Prostate gland (tissue), 2 donors: ENCODE results near the gene NEB. TPM values are rescaled to one million over a fixed set of nuclear protein-coding genes. Genes with fewer than 3 reads are reported as not detected.

Experiments
- DNase-seq: peaks from one replicate; pipeline ENCODE4 v3.0.0-alpha.2; 2019; ENCODE audit warnings: low spot score
- H3K27ac ChIP-seq, 2 donors: fragments of 200-600 bp; sonication (generic); 2 replicates each; pipeline ENCODE4 v1.5.1; 2017 to 2019
- H3K27me3 ChIP-seq: fragments of 200-600 bp; sonication (generic); replicated peaks from 2 replicates; pipeline ENCODE4 v1.5.1; 2019; ENCODE audit not compliant: insufficient read depth
- H3K36me3 ChIP-seq, 2 donors: fragments of 200-600 bp; sonication (generic); 1 replicate in 1 of 2; 2 replicates in 1 of 2; pipeline versions ENCODE4 v1.5.1 to v1.8.1; 2017 to 2019
- H3K4me1 ChIP-seq: fragments of 200-600 bp; sonication (generic); replicated peaks from 2 replicates; pipeline ENCODE4 v1.5.1; 2019
- H3K4me3 ChIP-seq, 2 donors: fragments of 200-600 bp; sonication (generic); 2 replicates each; pipeline ENCODE4 v1.5.1; 2017 to 2019
- H3K9me3 ChIP-seq: fragments of 200-600 bp; sonication (generic); 2 replicates; pipeline ENCODE4 v1.5.1; 2017
- POLR2A ChIP-seq: fragments of 450-650 bp; IDR thresholded peaks from one replicate; pipeline ENCODE4 v1.6.1; 2016; ENCODE audit warnings: antibody characterized with exemption, mild to moderate bottlenecking
- POLR2AphosphoS5 ChIP-seq: sonication (generic); formaldehyde crosslinking; IDR thresholded peaks from one replicate; pipeline ENCODE4 v1.6.1; 2017; ENCODE audit warnings: antibody characterized with exemption
- WGBS: methylation state at CpG from one replicate; pipeline ENCODE4 v1.1.5; 2018; 5-methylcytosine and 5-hydroxymethylcytosine counted together
- intact Hi-C: fragments of 100-400 bp; cut with DNase I; formaldehyde crosslinking; loops from one replicate; pipeline ENCODE4 v1.14.2; 2022
- total RNA-seq, 2 donors: library from RNA; depleted of rRNA; stranded (reverse); fragments of >200 nt; gene quantifications; one replicate each; pipeline ENCODE4 v1.1.0, GENCODE V29; 2016
- TF ChIP-seq, protein P1 (sequence below), 4 experiments: fragments of 200-600 bp in 2 of 4; fragments of 450-650 bp in 2 of 4; sonication (generic) in 2 of 4; IDR thresholded peaks; 1 replicate in 3 of 4; 2 replicates in 1 of 4; pipeline ENCODE4 v1.5.1; 2016 to 2019; ENCODE audit warnings: antibody characterized with exemption in 4 of 4, mild to moderate bottlenecking in 2 of 4, moderate library complexity in 2 of 4

NEB gene
- total RNA-seq, 2 donors from 2014 or later, result 7.3 to 57.9 TPM

DNA sequence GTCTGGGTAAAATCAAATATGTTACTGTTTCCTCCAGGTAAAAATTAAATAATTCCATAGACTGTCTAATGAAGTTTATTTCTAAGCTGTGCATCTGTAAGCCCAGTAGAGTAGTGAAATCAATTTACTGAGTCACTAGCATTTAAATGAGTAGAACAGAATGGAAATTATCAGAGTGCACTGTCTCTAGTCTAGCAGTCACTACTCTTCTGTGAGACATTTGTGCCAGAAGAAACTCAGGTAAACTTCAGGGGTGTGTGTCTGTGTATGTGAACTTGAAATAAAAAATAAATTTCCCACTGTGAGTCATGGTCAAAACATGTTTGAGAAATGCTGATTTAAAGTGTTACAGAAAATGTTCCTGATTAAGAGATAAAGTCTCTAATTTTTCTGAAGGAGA is 178.2 kb downstream of the NEB start:
- no peaks in the 10 kb centered on the region for H3K27me3 ChIP-seq
- no peaks in the 10 kb centered on the region for H3K9me3 ChIP-seq
- DNase-seq, result no peak
- intact Hi-C loops, result no loop called here
- no peaks in the 10 kb centered on the region for H3K36me3 ChIP-seq
- no peak for TF ChIP-seq POLR2AphosphoS5
- TF ChIP-seq, protein P1, sequence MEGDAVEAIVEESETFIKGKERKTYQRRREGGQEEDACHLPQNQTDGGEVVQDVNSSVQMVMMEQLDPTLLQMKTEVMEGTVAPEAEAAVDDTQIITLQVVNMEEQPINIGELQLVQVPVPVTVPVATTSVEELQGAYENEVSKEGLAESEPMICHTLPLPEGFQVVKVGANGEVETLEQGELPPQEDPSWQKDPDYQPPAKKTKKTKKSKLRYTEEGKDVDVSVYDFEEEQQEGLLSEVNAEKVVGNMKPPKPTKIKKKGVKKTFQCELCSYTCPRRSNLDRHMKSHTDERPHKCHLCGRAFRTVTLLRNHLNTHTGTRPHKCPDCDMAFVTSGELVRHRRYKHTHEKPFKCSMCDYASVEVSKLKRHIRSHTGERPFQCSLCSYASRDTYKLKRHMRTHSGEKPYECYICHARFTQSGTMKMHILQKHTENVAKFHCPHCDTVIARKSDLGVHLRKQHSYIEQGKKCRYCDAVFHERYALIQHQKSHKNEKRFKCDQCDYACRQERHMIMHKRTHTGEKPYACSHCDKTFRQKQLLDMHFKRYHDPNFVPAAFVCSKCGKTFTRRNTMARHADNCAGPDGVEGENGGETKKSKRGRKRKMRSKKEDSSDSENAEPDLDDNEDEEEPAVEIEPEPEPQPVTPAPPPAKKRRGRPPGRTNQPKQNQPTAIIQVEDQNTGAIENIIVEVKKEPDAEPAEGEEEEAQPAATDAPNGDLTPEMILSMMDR (IDR thresholded peaks at IDR 0.05), result no peak
- TF ChIP-seq POLR2A, result no peak
- H3K4me1 ChIP-seq, result no peaks in the 10 kb centered on the region
- no peak overlapping the region for H3K4me3 ChIP-seq
- no peak overlapping the region for H3K27ac ChIP-seq

DNA sequence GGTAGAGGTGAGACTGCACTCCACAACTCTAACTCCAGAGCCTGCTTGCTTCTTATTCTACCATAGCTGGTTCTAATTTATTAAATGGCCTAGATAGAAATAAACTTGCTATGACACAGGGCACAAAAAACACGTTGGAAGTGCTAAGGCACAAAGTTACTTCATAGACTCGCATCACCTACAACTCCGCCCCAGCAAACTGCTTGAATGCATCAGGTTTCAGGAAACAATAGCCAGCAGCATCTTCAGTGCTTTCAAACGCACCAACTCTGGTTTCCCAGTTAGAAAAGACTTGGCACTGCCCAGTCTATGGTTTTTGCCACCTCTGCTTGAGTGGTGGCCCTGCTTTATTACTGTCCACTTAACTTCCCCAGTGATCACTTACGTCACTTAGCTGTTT is 182.0 kb downstream of the NEB start:
- H3K4me1 ChIP-seq, result no peaks in the 10 kb centered on the region
- DNase-seq, result no peak
- no peaks in the 10 kb centered on the region for H3K27me3 ChIP-seq

DNA sequence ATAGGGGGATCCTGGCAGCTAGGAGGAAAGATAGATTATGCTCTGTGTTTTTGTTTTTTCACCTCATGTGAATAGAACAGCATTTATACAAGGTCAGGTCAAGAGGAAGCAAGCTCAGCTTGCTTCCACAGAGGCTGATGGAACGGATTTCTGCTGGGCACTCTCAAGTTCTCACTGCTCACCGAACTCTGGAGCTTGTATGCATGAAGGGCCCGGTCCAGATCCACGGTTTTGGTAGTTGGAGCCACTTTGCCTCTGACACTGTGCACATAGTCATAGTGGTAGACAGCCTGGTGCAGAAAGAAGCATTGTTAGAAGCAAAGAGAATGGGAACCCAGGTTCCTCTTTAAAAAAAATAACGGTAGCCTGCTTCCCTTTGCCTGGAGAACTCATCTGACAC is 182.7 kb downstream of the NEB start:
- Histone ChIP-seq H3K4me1 (no peaks in the 10 kb centered on the region), H3K4me3 (no peak overlapping the region), H3K9me3 (no peaks in the 10 kb centered on the region), H3K27ac (no peak overlapping the region), H3K36me3 (no peaks in the 10 kb centered on the region), H3K27me3 (no peaks in the 10 kb centered on the region)
- TF ChIP-seq, protein P1 (IDR thresholded peaks at IDR 0.05), result no peak
- TF ChIP-seq POLR2A (no peak), POLR2AphosphoS5 (no peak)
- no peak for DNase-seq
- WGBS, result 65% methylated on average over 5 of the region's 5 CpGs
- intact Hi-C loops, result no loop called here

More for the DNA sequence above, 182.0 kb downstream of the NEB start:
- Histone ChIP-seq H3K36me3 (no peaks in the 10 kb centered on the region), H3K27ac (no peak overlapping the region), H3K4me3 (no peak overlapping the region), H3K9me3 (no peaks in the 10 kb centered on the region)
- intact Hi-C loops, result no loop called here
- WGBS, result 63% methylated on average over 5 of the region's 5 CpGs
- no peak for TF ChIP-seq POLR2A

DNA sequence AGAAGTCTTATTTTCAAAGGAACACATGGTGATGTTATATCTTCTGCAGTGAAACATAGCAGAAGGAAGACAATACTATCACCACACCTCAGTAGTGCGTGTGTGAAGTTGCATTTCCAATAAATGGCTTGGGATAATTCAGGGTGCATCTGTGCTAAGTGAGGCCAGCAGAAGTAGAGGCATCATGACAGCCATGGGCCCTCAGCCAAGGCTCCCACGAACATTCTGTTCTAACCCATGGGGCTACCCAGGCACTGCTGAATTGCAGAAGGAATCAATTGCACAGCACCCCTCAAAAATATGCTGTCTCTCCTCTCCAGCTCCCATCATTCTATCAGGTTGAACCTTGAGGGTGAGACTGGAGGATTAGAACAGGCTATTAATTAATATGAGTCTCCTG is 185.1 kb downstream of the NEB start:
- no peak overlapping the region for H3K4me3 ChIP-seq

DNA sequence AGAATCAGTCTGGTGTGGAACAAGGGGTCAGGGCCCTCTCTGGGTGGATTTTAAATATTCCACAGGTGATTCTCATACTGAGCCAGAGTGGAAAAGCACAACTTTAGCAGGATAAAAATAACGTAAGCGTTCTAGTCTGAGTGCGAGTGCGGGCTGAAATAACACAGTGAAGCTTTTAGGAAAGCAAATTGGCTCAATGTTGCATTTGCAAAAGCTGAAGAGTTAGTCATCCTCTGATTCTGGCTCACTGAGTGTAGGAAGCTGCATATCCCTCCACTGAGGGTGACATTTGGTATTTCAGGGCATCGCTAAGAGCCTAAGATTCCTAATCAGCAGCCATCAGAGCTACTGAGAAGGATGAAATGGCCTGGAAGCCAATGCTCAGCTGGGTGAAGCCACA is 189.8 kb downstream of the NEB start:
- TF ChIP-seq POLR2A (no peak), POLR2AphosphoS5 (no peak)
- TF ChIP-seq, protein P1 (IDR thresholded peaks at IDR 0.05), result no peak
- H3K36me3 ChIP-seq, result no peaks in the 10 kb centered on the region
- H3K4me3 ChIP-seq, result no peak overlapping the region
- WGBS, result 95% methylated on average over 5 of the region's 5 CpGs
- H3K4me1 ChIP-seq, result no peaks in the 10 kb centered on the region
- no peak overlapping the region for H3K27ac ChIP-seq
- no peak for DNase-seq
- intact Hi-C loops, result no loop called here
- no peaks in the 10 kb centered on the region for H3K27me3 ChIP-seq
- H3K9me3 ChIP-seq, result no peaks in the 10 kb centered on the region

More for the DNA sequence above, 185.1 kb downstream of the NEB start:
- WGBS, result 72% methylated on average over 2 of the region's 2 CpGs
- DNase-seq, result no peak
- TF ChIP-seq POLR2AphosphoS5 (no peak), POLR2A (no peak)
- TF ChIP-seq, protein P1 (IDR thresholded peaks at IDR 0.05), result no peak
- no peaks in the 10 kb centered on the region for H3K36me3 ChIP-seq
- H3K27me3 ChIP-seq, result no peaks in the 10 kb centered on the region
- no peak overlapping the region for H3K27ac ChIP-seq
- no peaks in the 10 kb centered on the region for H3K9me3 ChIP-seq
- intact Hi-C loops, result no loop called here
- no peaks in the 10 kb centered on the region for H3K4me1 ChIP-seq

DNA sequence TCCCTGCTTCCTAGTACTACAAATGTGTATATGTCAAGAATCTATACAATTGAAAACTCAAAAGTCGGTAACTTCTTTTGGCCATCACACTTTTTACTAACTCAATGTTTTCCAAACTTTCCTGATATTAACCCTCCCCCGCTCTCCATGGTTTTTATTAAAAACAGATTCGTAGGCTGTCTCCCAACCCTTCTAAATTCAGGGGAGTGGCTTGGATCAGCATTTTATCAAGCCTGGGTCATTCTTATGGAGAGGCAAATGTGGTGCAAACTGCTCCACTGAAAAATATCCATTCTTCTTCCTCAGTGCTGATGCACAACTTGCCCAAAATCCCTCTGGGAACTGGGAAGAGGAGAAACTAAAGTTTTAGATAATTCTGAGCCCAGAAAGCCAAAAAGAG is 190.4 kb downstream of the NEB start:
- Histone ChIP-seq H3K27ac (no peak overlapping the region), H3K27me3 (no peaks in the 10 kb centered on the region), H3K4me3 (no peak overlapping the region), H3K36me3 (no peaks in the 10 kb centered on the region), H3K4me1 (no peaks in the 10 kb centered on the region), H3K9me3 (no peaks in the 10 kb centered on the region)
- 90% methylated on average over 3 of the region's 3 CpGs for WGBS
- intact Hi-C loops, result no loop called here
- no peak for DNase-seq
- TF ChIP-seq POLR2AphosphoS5, result no peak
- TF ChIP-seq, protein P1 (IDR thresholded peaks at IDR 0.05), result no peak
